ENCODE results near the gene PRKCQ.

The PRKCQ gene

DNA sequence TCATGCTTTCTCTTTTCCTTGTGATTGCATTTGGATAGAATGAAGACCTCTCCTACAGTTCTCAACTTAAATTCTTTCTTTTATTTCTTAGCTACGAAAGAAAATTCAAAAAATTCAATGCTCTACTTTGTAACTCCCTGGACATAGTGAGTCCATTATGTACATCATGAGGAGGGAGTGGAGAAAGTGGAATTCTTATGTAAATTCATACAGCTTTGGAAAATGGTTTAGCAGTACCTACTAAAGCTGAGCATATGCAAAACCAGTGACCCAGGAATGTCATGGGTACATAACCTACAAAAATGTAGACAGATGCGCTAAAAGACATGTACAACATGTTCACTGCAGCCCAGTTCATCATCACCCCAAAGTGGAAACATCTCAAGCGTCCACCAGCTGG is 8.8 kb upstream of the PRKCQ start:
- Histone ChIP-seq H3K4me3 (replicated peaks; ENCODE audit: insufficient read depth, low read length) (no peak overlapping the region), H3K27ac (replicated peaks) (no peak overlapping the region), H3K27me3 (ENCODE audit: insufficient read depth, poor library complexity, severe bottlenecking) (no peaks in the 10 kb centered on the region)
- TF ChIP-seq POLR2AphosphoS5 (IDR thresholded peaks at IDR 0.05; ENCODE audit: low read depth), result no peak
- no peak for TF ChIP-seq CTCF (IDR thresholded peaks at IDR 0.05; ENCODE audit: insufficient read depth, low read length)
- no peak for TF ChIP-seq GABPA (IDR thresholded peaks at IDR 0.05; ENCODE audit: low read depth)
- TF ChIP-seq, protein P1, sequence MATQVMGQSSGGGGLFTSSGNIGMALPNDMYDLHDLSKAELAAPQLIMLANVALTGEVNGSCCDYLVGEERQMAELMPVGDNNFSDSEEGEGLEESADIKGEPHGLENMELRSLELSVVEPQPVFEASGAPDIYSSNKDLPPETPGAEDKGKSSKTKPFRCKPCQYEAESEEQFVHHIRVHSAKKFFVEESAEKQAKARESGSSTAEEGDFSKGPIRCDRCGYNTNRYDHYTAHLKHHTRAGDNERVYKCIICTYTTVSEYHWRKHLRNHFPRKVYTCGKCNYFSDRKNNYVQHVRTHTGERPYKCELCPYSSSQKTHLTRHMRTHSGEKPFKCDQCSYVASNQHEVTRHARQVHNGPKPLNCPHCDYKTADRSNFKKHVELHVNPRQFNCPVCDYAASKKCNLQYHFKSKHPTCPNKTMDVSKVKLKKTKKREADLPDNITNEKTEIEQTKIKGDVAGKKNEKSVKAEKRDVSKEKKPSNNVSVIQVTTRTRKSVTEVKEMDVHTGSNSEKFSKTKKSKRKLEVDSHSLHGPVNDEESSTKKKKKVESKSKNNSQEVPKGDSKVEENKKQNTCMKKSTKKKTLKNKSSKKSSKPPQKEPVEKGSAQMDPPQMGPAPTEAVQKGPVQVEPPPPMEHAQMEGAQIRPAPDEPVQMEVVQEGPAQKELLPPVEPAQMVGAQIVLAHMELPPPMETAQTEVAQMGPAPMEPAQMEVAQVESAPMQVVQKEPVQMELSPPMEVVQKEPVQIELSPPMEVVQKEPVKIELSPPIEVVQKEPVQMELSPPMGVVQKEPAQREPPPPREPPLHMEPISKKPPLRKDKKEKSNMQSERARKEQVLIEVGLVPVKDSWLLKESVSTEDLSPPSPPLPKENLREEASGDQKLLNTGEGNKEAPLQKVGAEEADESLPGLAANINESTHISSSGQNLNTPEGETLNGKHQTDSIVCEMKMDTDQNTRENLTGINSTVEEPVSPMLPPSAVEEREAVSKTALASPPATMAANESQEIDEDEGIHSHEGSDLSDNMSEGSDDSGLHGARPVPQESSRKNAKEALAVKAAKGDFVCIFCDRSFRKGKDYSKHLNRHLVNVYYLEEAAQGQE (IDR thresholded peaks at IDR 0.05; ENCODE audit: insufficient replicate concordance, low read depth), result no peak
- no peak for TF ChIP-seq SPI1 (IDR thresholded peaks at IDR 0.05; ENCODE audit: borderline replicate concordance, low read depth)
- no peak for DNase-seq (ENCODE audit: low read depth in 1 of 2, low spot score in 1 of 2)

- Histone ChIP-seq H3K27me3 (ENCODE audit: insufficient read depth, poor library complexity, severe bottlenecking) (no peaks in the 10 kb centered on the region), H3K27ac (replicated peaks) (no peak overlapping the region), H3K4me3 (replicated peaks; ENCODE audit: insufficient read depth, low read length) (no peak overlapping the region)
- TF ChIP-seq CTCF (IDR thresholded peaks at IDR 0.05; ENCODE audit: insufficient read depth, low read length), result no peak
- TF ChIP-seq GABPA (IDR thresholded peaks at IDR 0.05; ENCODE audit: low read depth), result no peak
- no peak for TF ChIP-seq POLR2AphosphoS5 (IDR thresholded peaks at IDR 0.05; ENCODE audit: low read depth)
- no peak for TF ChIP-seq SPI1 (IDR thresholded peaks at IDR 0.05; ENCODE audit: borderline replicate concordance, low read depth)
- TF ChIP-seq, protein P1 (IDR thresholded peaks at IDR 0.05; ENCODE audit: insufficient replicate concordance, low read depth), result no peak
- DNase-seq (ENCODE audit: low read depth in 1 of 2, low spot score in 1 of 2), result no peak
Measured at GRCh38 chr10:6588082-6588481, 8.0 kb upstream of the PRKCQ start.

- Histone ChIP-seq H3K27me3 (ENCODE audit: insufficient read depth, poor library complexity, severe bottlenecking) (no peaks in the 10 kb centered on the region), H3K27ac (replicated peaks) (no peak overlapping the region), H3K4me3 (replicated peaks; ENCODE audit: insufficient read depth, low read length) (no peak overlapping the region)
- DNase-seq (ENCODE audit: low read depth in 1 of 2, low spot score in 1 of 2), result no peak
- TF ChIP-seq SPI1 (IDR thresholded peaks at IDR 0.05; ENCODE audit: borderline replicate concordance, low read depth) (no peak), POLR2AphosphoS5 (IDR thresholded peaks at IDR 0.05; ENCODE audit: low read depth) (no peak), CTCF (IDR thresholded peaks at IDR 0.05; ENCODE audit: insufficient read depth, low read length) (no peak), GABPA (IDR thresholded peaks at IDR 0.05; ENCODE audit: low read depth) (no peak)
- TF ChIP-seq, protein P1 (IDR thresholded peaks at IDR 0.05; ENCODE audit: insufficient replicate concordance, low read depth), result no peak
Measured at GRCh38 chr10:6586501-6586900, 6.4 kb upstream of the PRKCQ start.

Measured in HL-60 (cell line).